ENCODE results near the gene MRPL20.

GRCh38 chr1:1430114-1430982 is 23.3 kb upstream of the MRPL20 start:
- no peak for TF ChIP-seq SNAI2 (CRISPR knock-in tag; IDR thresholded peaks at IDR 0.05)
- TF ChIP-seq ZFP3 (CRISPR knock-in tag; IDR thresholded peaks at IDR 0.05) = no peak
- TF ChIP-seq ZNF70 (CRISPR knock-in tag; IDR thresholded peaks at IDR 0.05) = no peak

Measured in SK-N-SH treated with all-trans-retinoic acid at 6 μM for 48 hours (cell line).